Measurements from ENCODE around the gene FDXACB1. TPM values are rescaled to one million over a fixed set of nuclear protein-coding genes. Genes with fewer than 3 reads are reported as not detected.

The FDXACB1 gene
- total and polyA plus RNA-seq, 7 donors: 0.54 to 2.1 (median 1.2) TPM

DNA sequence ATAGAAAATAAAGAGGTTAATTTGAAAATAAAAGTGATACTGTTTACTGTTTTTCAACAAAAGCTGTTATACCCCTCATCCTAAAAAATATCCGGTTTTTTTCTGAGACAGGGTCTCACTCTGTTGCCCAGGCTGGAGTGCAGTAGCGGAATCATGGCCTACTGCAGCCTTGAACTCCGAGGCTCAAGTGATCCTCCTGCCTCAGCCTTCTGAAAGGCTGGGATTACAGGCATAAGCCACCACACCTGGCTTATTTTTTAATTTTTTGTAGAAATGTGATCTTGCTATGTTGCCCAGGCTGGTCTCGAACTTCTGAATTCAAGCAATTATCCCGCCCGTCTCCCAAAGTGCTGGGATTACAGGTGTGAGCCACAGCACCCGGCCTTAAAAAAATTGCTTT lies 43.3 kb downstream of the FDXACB1 start:
- Histone ChIP-seq H3K27me3 (no peaks in the 10 kb centered on the region), H3K4me1 (no peaks in the 10 kb centered on the region), H3K27ac (no peak overlapping the region), H3K36me3 (peaks cover 9 to 89% (median 16%) of the 10 kb centered on the region in 4 donors), H3K9me3 (no peaks in the 10 kb centered on the region), H3K4me3 (no peak overlapping the region)
- DNase-seq: no peak
- intact Hi-C loops (cut with DNase I): no loop called here
- TF ChIP-seq POLR2AphosphoS5 (IDR thresholded peaks at IDR 0.05) (no peak), POLR2A (IDR thresholded peaks at IDR 0.05) (no peak), EP300 (IDR thresholded peaks at IDR 0.05) (no peak)
- TF ChIP-seq, protein P1, sequence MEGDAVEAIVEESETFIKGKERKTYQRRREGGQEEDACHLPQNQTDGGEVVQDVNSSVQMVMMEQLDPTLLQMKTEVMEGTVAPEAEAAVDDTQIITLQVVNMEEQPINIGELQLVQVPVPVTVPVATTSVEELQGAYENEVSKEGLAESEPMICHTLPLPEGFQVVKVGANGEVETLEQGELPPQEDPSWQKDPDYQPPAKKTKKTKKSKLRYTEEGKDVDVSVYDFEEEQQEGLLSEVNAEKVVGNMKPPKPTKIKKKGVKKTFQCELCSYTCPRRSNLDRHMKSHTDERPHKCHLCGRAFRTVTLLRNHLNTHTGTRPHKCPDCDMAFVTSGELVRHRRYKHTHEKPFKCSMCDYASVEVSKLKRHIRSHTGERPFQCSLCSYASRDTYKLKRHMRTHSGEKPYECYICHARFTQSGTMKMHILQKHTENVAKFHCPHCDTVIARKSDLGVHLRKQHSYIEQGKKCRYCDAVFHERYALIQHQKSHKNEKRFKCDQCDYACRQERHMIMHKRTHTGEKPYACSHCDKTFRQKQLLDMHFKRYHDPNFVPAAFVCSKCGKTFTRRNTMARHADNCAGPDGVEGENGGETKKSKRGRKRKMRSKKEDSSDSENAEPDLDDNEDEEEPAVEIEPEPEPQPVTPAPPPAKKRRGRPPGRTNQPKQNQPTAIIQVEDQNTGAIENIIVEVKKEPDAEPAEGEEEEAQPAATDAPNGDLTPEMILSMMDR (IDR thresholded peaks at IDR 0.05): no peak
- WGBS, 2 donors: 97% methylated on average over 7 of the region's 7 CpGs

DNA sequence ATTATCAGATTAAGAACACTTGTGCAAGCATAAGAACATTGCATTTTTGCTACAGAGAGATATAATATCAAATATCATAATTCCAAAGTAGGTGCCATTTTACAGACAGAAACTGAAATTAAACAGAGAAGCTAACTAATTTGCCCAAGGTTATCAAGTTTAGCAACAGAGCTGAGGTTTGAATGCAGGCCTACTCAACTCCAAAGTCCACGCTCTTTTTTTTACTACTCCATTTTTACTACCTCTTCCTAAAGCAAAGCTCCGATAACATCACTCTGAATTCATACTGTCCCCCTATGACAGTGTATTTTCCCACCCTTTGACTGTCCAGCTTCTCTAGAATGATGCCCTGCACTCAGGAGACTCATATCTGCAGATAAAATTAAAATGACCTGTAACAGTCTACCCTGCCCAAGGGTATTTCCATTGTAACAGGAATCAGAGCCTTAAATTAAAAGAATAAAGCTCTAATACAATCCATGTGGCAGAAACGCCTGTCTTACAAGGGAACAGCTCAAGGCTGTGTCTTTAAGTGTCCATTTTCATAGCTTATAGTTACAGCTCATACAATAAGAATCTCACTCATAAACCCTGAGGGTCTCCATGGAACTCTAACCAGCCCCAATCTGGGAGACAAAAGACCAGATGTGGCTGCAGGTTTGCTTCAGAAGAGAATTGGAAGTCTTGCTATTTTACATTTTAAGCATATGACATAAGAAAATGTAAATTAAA lies 44.4 kb downstream of the FDXACB1 start:
- Histone ChIP-seq H3K27me3 (no peaks in the 10 kb centered on the region), H3K36me3 (peaks cover 9 to 85% (median 12%) of the 10 kb centered on the region in 4 donors)

DNA sequence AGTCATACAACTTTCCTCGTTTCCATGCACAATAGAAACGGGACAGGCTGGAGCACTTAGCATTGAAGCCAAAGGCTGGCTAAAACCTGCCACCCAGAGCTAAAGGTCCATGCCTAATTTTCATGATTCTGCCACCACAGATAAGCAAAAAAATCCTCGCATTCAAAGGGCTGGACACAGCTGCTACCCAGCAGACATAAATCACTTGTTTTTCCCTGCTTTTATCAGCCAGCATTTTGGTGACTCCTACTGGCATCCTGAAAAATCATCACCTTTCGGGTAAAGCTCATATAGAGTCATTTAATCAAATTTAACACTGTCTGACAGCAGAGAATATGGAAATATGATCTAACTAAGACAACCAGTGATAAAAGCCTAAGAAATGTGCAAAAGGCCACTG lies 45.4 kb downstream of the FDXACB1 start:
- DNase-seq: no peak
- TF ChIP-seq, protein P1 (IDR thresholded peaks at IDR 0.05): no peak
- no peak for TF ChIP-seq POLR2AphosphoS5 (IDR thresholded peaks at IDR 0.05)
- TF ChIP-seq POLR2A (IDR thresholded peaks at IDR 0.05): no peak
- no peak for TF ChIP-seq EP300 (IDR thresholded peaks at IDR 0.05)
- whole genome bisulfite sequencing, 2 donors: 87 to 88% methylated on average over 4 of the region's 4 CpGs
- H3K4me3 ChIP-seq: no peak overlapping the region
- H3K27ac ChIP-seq: no peak overlapping the region
- intact Hi-C loops (cut with DNase I): no loop called here
- no peaks in the 10 kb centered on the region for H3K9me3 ChIP-seq
- no peaks in the 10 kb centered on the region for H3K4me1 ChIP-seq
- no peaks in the 10 kb centered on the region for H3K27me3 ChIP-seq
- H3K36me3 ChIP-seq: peaks cover 10 to 80% (median 14%) of the 10 kb centered on the region in 4 donors

More for the DNA sequence above, 44.4 kb downstream of the FDXACB1 start:
- Histone ChIP-seq H3K27ac (no peak overlapping the region), H3K4me3 (no peak overlapping the region), H3K4me1 (no peaks in the 10 kb centered on the region), H3K9me3 (no peaks in the 10 kb centered on the region)
- no peak for DNase-seq
- intact Hi-C loops (cut with DNase I): no loop called here
- WGBS, 2 donors: 30 to 73% methylated on average over 3 of the region's 3 CpGs
- TF ChIP-seq, protein P1 (IDR thresholded peaks at IDR 0.05): no peak
- TF ChIP-seq EP300 (IDR thresholded peaks at IDR 0.05) (no peak), POLR2A (IDR thresholded peaks at IDR 0.05) (no peak), POLR2AphosphoS5 (IDR thresholded peaks at IDR 0.05) (no peak)

DNA sequence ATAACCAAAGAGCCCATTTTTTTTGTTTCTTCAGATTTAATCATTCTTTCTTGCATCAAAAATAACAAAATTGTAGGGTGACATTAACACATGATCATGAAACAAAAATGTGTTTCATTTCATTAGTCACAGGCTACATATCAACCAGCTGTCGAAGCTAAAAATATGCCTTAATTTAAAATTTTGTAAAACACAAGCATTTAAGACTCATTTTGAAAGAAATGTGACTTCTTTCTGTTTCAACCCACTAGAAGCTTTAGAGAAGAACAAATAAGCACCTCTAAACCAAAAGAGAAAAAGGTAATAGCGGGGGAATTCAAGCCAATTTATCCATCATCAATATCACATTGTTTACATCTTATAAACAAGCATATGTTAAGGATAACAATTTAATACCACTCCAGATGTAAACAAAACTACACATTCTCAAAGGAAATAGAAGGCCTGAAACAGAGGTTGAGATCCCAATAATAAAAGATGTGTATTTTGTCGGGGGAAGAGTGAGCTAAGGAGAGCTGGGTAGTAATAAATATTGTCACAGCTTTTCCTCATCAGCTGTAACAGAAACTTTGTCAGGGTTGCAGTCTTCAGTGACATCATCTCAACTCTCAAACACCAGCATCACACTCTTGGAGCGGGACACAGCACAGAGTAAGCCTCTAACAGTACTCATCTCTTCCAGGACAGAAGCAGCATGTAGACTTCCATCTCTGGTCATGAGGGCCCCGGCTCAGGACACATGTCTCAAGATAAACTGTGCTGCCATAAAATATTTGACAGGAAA lies 49.6 kb downstream of the FDXACB1 start:
- Histone ChIP-seq H3K27ac (no peak overlapping the region), H3K4me1 (no peaks in the 10 kb centered on the region), H3K27me3 (no peaks in the 10 kb centered on the region), H3K36me3 (peaks cover 0 to 50% (median 3%) of the 10 kb centered on the region in 4 donors), H3K9me3 (no peaks in the 10 kb centered on the region), H3K4me3 (no peak overlapping the region)
- no peak for DNase-seq
- WGBS, 2 donors: 89 to 92% methylated on average over 5 of the region's 5 CpGs
- intact Hi-C loops (cut with DNase I): no loop called here
- TF ChIP-seq EP300 (IDR thresholded peaks at IDR 0.05): no peak
- TF ChIP-seq POLR2AphosphoS5 (IDR thresholded peaks at IDR 0.05): no peak
- no peak for TF ChIP-seq POLR2A (IDR thresholded peaks at IDR 0.05)
- TF ChIP-seq, protein P1 (IDR thresholded peaks at IDR 0.05): no peak

Measured in sigmoid colon (tissue), 7 donors.